GM20431 (cell line): ENCODE results near the gene GBGT1.

Experiments used
- in situ Hi-C: fragments of 300-500 bp; cut with MseI, MboI; formaldehyde crosslinking; loops from one replicate; pipeline ENCODE4 v1.15.0; 2020; ENCODE audit warnings: low sequenced_read_pairs; ENCODE audit not compliant: unreplicated experiment

Gene GBGT1

GRCh38 chr9:133105461-133105770 is 58.3 kb downstream of the GBGT1 start:
- in situ Hi-C loops = no loop called here

- in situ Hi-C loops = no loop called here
Measured at GRCh38 chr9:133104718-133105460, 58.8 kb downstream of the GBGT1 start.

- in situ Hi-C loops = no loop called here
Measured at GRCh38 chr9:133103987-133104505, 59.7 kb downstream of the GBGT1 start.

- in situ Hi-C loops = no loop called here
Measured at GRCh38 chr9:133103183-133103986, 60.3 kb downstream of the GBGT1 start.
